HG03045 (cell line): ENCODE results near the gene ZNF532.

Experiments used
- ATAC-seq: cut with Tn5 transposase; IDR thresholded peaks from one replicate; pipeline ENCODE4 v1.9.1; 2021; ENCODE audit warnings: mild to moderate bottlenecking, moderate library complexity; ENCODE audit not compliant: unreplicated experiment

ZNF532 gene

GRCh38 chr18:58937887-58938267 is 73.2 kb downstream of the ZNF532 start:
- ATAC-seq = no peak

DNA sequence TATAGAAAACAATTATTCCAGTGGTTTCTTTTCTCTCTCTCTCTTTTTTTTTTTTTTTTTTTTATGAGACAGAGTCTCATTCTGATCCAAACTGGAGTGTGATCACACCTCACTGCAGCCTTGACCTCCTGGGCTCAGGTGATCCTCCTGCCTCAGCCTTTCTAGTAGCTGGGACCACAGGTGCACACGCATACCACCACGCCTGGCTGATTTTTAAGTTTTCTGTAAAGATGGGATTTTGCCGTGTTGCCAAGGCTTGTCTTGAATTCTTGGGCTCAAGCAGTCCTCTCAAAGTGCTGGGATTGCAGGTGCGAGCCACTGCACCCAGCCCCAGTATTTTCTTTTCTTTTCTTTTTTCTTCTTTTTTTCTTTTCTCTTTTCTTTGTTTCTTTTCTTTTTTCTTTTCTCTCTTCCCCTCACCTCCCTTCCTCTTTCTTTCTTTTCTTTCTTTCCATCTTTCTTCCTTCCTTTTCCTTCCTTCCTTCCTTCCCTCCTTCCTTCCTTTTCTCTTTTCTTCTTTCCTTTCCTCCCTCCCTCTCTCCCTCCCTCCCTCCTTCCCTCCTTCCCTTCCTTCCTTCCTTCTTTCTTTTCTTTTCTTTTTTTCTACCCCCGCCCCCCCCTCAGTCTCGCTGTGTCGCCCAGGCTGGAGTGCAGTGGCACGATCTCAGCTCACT is 76.9 kb downstream of the ZNF532 start:
- ATAC-seq = no peak

GRCh38 chr18:58943896-58944295 is 79.2 kb downstream of the ZNF532 start:
- ATAC-seq = no peak

- no peak for ATAC-seq
These were observed 82.6 kb downstream of the ZNF532 start for GRCh38 chr18:58947136-58947732.

DNA sequence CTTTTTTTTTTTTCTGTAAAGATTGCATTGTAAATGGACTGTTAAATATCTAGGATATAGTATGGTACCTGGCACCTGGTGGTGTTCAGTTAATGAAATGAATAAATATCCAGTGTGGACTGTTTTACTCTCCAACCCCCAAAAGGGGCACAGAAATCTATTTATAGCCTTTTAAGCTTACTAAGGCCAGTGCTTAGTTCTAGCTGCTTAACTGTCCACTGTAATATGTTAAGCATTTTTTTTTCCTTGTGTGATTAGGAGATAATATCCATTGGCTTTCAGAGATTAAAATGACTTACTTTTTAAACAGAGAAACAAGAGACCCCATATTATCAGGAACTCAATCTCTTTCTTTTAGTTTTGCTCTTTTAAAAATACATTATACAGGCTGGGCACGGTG is 84.4 kb downstream of the ZNF532 start:
- no peak for ATAC-seq

DNA sequence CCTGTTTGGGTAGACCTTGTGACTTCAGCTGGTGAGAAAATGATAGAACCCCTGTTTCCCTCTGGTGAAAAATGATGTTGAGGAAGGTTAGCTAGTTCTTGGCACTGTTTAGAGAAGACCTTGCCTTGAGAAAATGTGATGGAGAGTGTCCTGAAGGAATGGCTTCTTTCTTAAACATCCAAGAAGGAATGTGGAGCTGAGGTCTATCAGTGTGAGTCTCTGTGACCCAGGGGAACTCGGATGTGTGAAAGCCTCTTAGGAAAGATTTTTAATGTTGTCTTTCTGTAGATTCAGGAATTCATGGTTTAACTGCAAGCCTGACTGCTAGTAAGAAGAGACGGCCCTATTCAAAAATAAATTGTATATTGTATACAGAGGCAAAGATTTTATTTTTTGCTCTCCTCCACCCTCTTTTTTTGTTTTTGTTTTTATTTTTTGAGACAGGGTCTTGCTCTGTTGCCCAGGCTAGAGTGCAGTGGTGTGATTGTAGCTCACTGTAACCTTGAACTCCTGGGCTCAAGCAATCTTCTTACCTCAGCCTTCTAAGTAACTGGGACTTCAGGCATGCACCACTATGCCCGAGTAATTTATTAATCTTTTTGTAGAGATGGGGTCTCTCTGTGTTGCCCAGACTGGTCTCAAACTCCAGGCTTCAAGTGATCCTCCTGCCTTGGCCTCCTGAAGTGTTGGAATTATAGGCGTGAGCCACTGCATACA is 87.5 kb downstream of the ZNF532 start:
- no peak for ATAC-seq

DNA sequence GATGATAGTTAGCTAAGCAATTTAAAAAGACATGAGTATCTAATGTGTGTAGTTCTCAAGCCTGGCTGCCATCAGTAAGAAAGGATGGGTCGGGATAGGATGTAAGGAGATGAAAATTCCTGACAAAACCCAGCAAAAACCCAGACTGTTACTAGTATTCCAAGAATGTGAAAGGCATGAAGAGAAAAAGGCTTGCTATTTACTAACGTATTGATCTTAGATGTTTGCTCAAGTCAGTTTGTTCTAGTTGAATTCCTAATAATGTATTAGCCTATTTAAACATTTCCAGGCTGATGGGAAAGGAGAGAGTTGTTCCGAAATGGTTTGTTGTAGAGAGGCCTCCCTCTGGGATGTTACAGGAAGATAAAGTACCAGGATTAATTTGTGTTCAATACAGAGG is 88.2 kb downstream of the ZNF532 start:
- no peak for ATAC-seq

DNA sequence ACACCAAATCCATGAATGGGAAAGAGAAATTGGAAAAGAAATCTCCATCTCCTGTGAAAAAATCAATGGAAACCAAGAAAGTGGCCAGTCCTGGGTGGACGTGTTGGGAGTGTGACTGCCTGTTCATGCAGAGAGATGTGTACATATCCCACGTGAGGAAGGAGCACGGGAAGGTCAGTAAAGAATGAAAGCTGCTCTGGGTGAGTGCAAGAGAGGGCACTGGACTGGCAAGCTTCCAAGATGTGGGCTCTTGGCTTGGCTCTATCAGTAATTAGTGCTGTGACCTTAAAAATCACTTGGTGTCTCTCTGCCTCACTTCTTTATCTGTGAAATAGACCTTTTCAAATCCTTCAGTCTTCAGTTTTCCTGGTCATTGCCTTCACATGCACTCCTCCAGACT is 89.0 kb downstream of the ZNF532 start:
- no peak for ATAC-seq

DNA sequence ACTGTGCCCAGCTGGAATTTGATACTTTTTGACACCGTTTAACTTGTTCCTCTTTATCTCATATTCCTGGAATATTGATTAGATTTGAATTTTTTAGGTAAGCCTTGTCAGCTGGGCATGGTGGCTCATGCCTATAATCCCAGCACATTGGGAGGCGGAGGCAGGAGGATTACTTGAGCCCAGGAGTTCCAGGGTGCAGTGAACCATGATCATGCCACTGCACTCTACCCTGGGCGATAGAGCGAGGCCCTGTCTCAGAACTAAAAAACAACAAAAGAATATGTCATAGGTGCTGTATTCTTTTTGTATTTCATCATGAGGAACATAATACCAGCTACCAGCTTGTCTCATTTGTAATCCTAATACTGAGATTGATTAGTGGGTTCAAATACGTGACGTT is 90.3 kb downstream of the ZNF532 start:
- ATAC-seq = no peak

DNA sequence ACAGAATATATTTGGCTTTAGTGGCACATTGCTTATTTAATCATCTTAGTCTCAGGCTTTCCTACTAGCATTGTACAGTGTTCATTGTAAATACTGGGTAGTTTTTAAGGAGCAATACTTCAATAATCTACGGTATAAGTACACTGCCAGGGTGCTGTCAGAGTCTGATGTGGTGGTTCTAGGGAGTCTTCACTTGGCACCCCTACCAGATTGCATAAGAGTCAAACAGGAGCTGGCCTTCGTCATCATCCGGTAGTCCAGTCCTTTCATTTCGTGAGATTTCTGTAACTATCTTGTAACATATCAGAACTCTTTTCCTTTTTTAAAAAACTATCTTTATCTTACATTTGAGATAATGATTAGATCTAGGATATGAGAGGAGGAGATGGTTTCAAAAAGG is 91.1 kb downstream of the ZNF532 start:
- no peak for ATAC-seq

DNA sequence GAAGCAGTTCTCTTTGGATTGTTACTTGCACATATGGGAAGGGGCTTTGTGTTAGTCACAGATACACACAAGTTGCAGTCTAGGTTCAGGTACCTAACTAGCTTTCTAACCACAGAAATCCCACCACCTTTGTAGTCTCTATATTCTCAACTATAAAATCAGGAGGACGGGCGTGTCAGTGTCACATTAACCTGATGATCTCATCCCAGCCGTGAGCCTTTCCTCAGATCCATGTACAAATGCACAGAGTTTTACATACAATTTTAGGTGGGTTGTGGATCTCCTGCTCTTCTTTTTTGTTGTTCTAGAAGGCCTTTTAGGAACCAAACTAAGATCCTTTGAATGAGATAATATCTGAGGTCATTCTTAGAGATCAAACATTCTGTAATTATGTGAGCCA is 94.0 kb downstream of the ZNF532 start:
- ATAC-seq = no peak

DNA sequence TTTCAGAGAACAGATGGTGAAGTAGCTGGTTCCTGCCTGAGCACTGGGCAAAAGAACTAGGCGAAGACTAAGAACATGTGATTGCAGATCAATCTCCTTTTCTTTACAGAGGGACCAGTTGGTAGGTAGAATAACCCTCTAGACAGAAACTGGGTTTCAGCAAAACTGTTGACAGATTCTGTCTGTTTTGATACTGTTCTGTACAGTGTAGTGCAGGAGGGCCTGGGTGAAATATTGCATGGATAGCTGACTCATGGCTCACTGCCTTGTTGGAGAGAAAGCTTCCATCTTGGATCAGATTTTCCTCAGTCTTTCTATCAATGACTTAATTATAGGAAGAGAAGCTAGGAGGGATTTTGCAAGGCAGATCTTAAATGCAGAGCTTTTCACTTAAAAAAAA is 95.8 kb downstream of the ZNF532 start:
- ATAC-seq = no peak

DNA sequence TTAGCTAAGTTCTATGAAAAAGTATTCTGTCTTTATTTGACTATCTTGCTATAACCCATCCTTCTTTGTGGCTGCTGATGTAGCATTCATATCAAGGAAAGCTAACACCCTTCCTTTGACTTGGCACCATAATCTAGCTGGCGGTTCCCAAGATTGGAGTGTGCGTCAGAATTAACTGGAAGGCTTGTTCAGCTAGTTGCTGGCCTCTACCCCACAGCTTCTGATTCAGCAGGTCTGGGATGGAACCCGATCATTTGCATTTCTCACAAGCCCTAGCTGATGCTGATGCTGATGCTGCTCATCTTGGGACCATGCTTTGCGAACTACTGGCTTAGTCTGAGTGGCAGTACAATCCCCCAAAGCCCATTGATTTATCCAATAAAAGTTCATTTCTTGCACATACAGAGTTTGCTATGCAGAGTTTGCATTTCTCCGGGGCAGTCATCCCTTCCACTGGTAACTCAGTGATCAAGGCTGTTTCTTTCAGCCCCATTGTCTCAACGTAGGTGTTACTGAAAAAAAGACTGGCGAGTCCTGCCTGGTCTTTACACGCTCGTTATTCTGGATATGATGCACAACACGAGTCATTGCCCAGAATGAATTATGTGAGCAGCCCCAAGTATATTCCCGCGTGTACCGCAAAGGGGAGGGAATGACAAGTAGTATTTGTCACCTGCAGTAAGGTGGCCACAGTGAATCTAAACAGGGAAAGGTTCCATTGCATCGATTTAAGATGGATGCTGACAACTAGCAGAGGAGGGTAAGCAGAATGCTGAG is 96.5 kb downstream of the ZNF532 start:
- ATAC-seq = no peak

- no peak for ATAC-seq
These were observed 97.7 kb downstream of the ZNF532 start for GRCh38 chr18:58962336-58962735.

- no peak for ATAC-seq
These were observed 100.8 kb downstream of the ZNF532 start for GRCh38 chr18:58965291-58966004.

- no peak for ATAC-seq
These were observed 101.5 kb downstream of the ZNF532 start for GRCh38 chr18:58966005-58966677.

DNA sequence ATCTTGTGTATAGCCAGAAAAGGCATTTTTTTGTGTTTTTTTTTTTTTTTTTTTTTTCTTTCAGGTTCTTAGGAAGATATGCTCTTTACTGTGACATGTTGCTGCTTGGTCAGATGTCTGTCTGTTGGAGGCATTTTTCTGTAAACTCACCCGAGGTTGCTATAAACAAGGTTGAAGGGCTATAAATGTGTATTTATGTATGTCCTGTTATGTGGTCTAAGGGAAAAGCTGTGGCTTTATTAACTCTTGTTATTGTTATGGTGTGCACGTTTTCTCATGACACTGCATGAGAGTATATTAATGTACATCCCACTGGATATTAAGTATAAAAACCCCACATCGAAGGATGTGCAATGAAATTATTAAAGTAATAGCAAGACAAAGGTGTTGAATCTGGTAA is 102.0 kb downstream of the ZNF532 start:
- no peak for ATAC-seq

DNA sequence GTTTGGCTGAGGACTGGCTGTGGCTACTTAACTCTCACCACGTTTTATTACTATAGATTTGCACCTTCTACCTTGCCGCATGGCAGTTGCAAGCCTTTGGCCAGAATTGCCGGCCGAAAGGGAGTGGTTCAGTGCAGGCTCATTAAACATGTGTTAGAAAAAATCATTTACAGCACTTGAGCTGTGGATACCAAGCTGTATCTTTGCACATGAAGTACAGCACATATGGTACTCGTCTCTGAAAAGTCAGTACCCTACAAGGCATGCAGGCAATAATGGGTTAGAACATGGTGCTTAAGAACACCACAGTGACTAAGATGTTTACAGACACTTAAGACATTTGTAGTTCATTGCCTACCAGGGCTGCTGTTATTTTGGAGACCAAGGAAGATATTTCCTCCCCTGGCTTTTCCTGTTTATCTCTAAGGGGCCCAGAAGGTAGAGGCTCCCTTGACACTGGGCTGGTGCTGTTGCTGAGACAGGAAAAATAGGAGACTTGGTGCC is 103.1 kb downstream of the ZNF532 start:
- no peak for ATAC-seq

GRCh38 chr18:58970943-58971790 is 106.5 kb downstream of the ZNF532 start:
- peak; percentile 81 for ATAC-seq
